Activated naive CD8-positive, alpha-beta T cell (primary cell): ENCODE data around the gene PRKAB1.

ENCODE experiments used
- H3K27ac Mint-ChIP-seq: one replicate; pipeline ENCODE4 v1.8.0; 2021; ENCODE audit warnings: mixed read lengths
- H3K27me3 Mint-ChIP-seq: one replicate; pipeline ENCODE4 v1.8.0; 2021; ENCODE audit warnings: mixed read lengths
- H3K36me3 Mint-ChIP-seq: one replicate; pipeline ENCODE4 v1.8.0; 2021; ENCODE audit warnings: mixed read lengths
- H3K4me1 Mint-ChIP-seq: one replicate; pipeline ENCODE4 v1.8.0; 2021; ENCODE audit warnings: low read depth, mixed read lengths
- H3K4me3 Mint-ChIP-seq: one replicate; pipeline ENCODE4 v1.8.0; 2021; ENCODE audit warnings: mild to moderate bottlenecking, mixed read lengths
- H3K9me3 Mint-ChIP-seq: one replicate; pipeline ENCODE4 v1.8.0; 2021; ENCODE audit warnings: low read depth, mixed read lengths

The PRKAB1 gene

GRCh38 chr12:119672194-119672593 is 4.3 kb downstream of the PRKAB1 start:
- no peaks in the 10 kb centered on the region for H3K27me3 Mint-ChIP-seq
- H3K36me3 Mint-ChIP-seq: peaks cover 8% of the 10 kb centered on the region
- peak overlapping the region; percentile 79 for H3K27ac Mint-ChIP-seq
- H3K9me3 Mint-ChIP-seq: no peaks in the 10 kb centered on the region
- H3K4me1 Mint-ChIP-seq: peaks cover 55% of the 10 kb centered on the region
- no peak overlapping the region for H3K4me3 Mint-ChIP-seq

GRCh38 chr12:119673634-119674033 is 5.7 kb downstream of the PRKAB1 start:
- no peaks in the 10 kb centered on the region for H3K9me3 Mint-ChIP-seq
- H3K36me3 Mint-ChIP-seq: peaks cover 8% of the 10 kb centered on the region
- no peaks in the 10 kb centered on the region for H3K27me3 Mint-ChIP-seq
- H3K27ac Mint-ChIP-seq: peak overlapping the region; percentile 79
- H3K4me1 Mint-ChIP-seq: peaks cover 47% of the 10 kb centered on the region
- H3K4me3 Mint-ChIP-seq: peak overlapping the region; percentile 38

- Mint-ChIP-seq H3K36me3 (peaks cover 8% of the 10 kb centered on the region), H3K9me3 (no peaks in the 10 kb centered on the region), H3K27ac (peak overlapping the region; percentile 79), H3K4me3 (no peak overlapping the region), H3K27me3 (no peaks in the 10 kb centered on the region), H3K4me1 (peaks cover 45% of the 10 kb centered on the region)
Observed at GRCh38 chr12:119674560-119674959, 6.6 kb downstream of the PRKAB1 start.

- H3K9me3 Mint-ChIP-seq: no peaks in the 10 kb centered on the region
- peaks cover 30% of the 10 kb centered on the region for H3K4me1 Mint-ChIP-seq
- H3K27me3 Mint-ChIP-seq: no peaks in the 10 kb centered on the region
- peak overlapping the region; percentile 28 for H3K27ac Mint-ChIP-seq
- H3K36me3 Mint-ChIP-seq: peaks cover 4% of the 10 kb centered on the region
- H3K4me3 Mint-ChIP-seq: no peak overlapping the region
Observed at GRCh38 chr12:119676022-119676421, 8.1 kb downstream of the PRKAB1 start.

- H3K36me3 Mint-ChIP-seq: peaks cover 4% of the 10 kb centered on the region
- peaks cover 25% of the 10 kb centered on the region for H3K4me1 Mint-ChIP-seq
- no peak overlapping the region for H3K4me3 Mint-ChIP-seq
- H3K27ac Mint-ChIP-seq: no peak overlapping the region
- H3K9me3 Mint-ChIP-seq: no peaks in the 10 kb centered on the region
- no peaks in the 10 kb centered on the region for H3K27me3 Mint-ChIP-seq
Observed at GRCh38 chr12:119676573-119676972, 8.6 kb downstream of the PRKAB1 start.

- H3K36me3 Mint-ChIP-seq: no peaks in the 10 kb centered on the region
Observed at GRCh38 chr12:119678459-119678858, 10.5 kb downstream of the PRKAB1 start.

GRCh38 chr12:119679081-119679480 is 11.1 kb downstream of the PRKAB1 start:
- Mint-ChIP-seq H3K27ac (no peak overlapping the region), H3K4me1 (peaks cover 10% of the 10 kb centered on the region), H3K9me3 (no peaks in the 10 kb centered on the region), H3K4me3 (no peak overlapping the region), H3K36me3 (no peaks in the 10 kb centered on the region), H3K27me3 (no peaks in the 10 kb centered on the region)

More at GRCh38 chr12:119678459-119678858, 10.5 kb downstream of the PRKAB1 start:
- Mint-ChIP-seq H3K27ac (no peak overlapping the region), H3K27me3 (no peaks in the 10 kb centered on the region), H3K9me3 (no peaks in the 10 kb centered on the region), H3K4me1 (peaks cover 15% of the 10 kb centered on the region), H3K4me3 (no peak overlapping the region)

- no peaks in the 10 kb centered on the region for H3K27me3 Mint-ChIP-seq
- H3K4me3 Mint-ChIP-seq: no peak overlapping the region
- no peaks in the 10 kb centered on the region for H3K9me3 Mint-ChIP-seq
- H3K36me3 Mint-ChIP-seq: no peaks in the 10 kb centered on the region
- no peak overlapping the region for H3K27ac Mint-ChIP-seq
- peaks cover 8% of the 10 kb centered on the region for H3K4me1 Mint-ChIP-seq
Observed at GRCh38 chr12:119679490-119679889, 11.6 kb downstream of the PRKAB1 start.

GRCh38 chr12:119681111-119681510 is 13.2 kb downstream of the PRKAB1 start:
- no peaks in the 10 kb centered on the region for H3K9me3 Mint-ChIP-seq
- no peaks in the 10 kb centered on the region for H3K36me3 Mint-ChIP-seq
- H3K27ac Mint-ChIP-seq: no peak overlapping the region
- H3K4me1 Mint-ChIP-seq: peaks cover 8% of the 10 kb centered on the region
- no peaks in the 10 kb centered on the region for H3K27me3 Mint-ChIP-seq
- H3K4me3 Mint-ChIP-seq: no peak overlapping the region

- Mint-ChIP-seq H3K9me3 (no peaks in the 10 kb centered on the region), H3K27ac (peak overlapping the region; percentile 61), H3K36me3 (no peaks in the 10 kb centered on the region), H3K4me1 (peaks cover 8% of the 10 kb centered on the region), H3K27me3 (no peaks in the 10 kb centered on the region), H3K4me3 (no peak overlapping the region)
Observed at GRCh38 chr12:119681728-119682638, 14.1 kb downstream of the PRKAB1 start.

GRCh38 chr12:119682639-119683252 is 14.8 kb downstream of the PRKAB1 start:
- H3K27ac Mint-ChIP-seq: peak overlapping the region; percentile 61
- H3K36me3 Mint-ChIP-seq: no peaks in the 10 kb centered on the region

GRCh38 chr12:119683413-119683812 is 15.5 kb downstream of the PRKAB1 start:
- Mint-ChIP-seq H3K4me3 (no peak overlapping the region), H3K36me3 (no peaks in the 10 kb centered on the region), H3K4me1 (peaks cover 8% of the 10 kb centered on the region), H3K27ac (no peak overlapping the region), H3K27me3 (no peaks in the 10 kb centered on the region), H3K9me3 (no peaks in the 10 kb centered on the region)

More at GRCh38 chr12:119682639-119683252, 14.8 kb downstream of the PRKAB1 start:
- H3K4me3 Mint-ChIP-seq: no peak overlapping the region
- no peaks in the 10 kb centered on the region for H3K9me3 Mint-ChIP-seq
- peaks cover 8% of the 10 kb centered on the region for H3K4me1 Mint-ChIP-seq
- no peaks in the 10 kb centered on the region for H3K27me3 Mint-ChIP-seq

GRCh38 chr12:119683816-119684215 is 15.9 kb downstream of the PRKAB1 start:
- H3K27ac Mint-ChIP-seq: no peak overlapping the region
- H3K27me3 Mint-ChIP-seq: no peaks in the 10 kb centered on the region
- no peaks in the 10 kb centered on the region for H3K36me3 Mint-ChIP-seq
- H3K4me3 Mint-ChIP-seq: no peak overlapping the region
- no peaks in the 10 kb centered on the region for H3K9me3 Mint-ChIP-seq
- H3K4me1 Mint-ChIP-seq: peaks cover 8% of the 10 kb centered on the region

- no peak overlapping the region for H3K4me3 Mint-ChIP-seq
- H3K27me3 Mint-ChIP-seq: no peaks in the 10 kb centered on the region
- peaks cover 8% of the 10 kb centered on the region for H3K4me1 Mint-ChIP-seq
- no peaks in the 10 kb centered on the region for H3K36me3 Mint-ChIP-seq
- no peak overlapping the region for H3K27ac Mint-ChIP-seq
- H3K9me3 Mint-ChIP-seq: no peaks in the 10 kb centered on the region
Observed at GRCh38 chr12:119684711-119685369, 16.9 kb downstream of the PRKAB1 start.

GRCh38 chr12:119685375-119685774 is 17.4 kb downstream of the PRKAB1 start:
- H3K9me3 Mint-ChIP-seq: no peaks in the 10 kb centered on the region
- H3K4me1 Mint-ChIP-seq: peaks cover 8% of the 10 kb centered on the region
- no peak overlapping the region for H3K4me3 Mint-ChIP-seq
- H3K27ac Mint-ChIP-seq: no peak overlapping the region
- no peaks in the 10 kb centered on the region for H3K27me3 Mint-ChIP-seq
- no peaks in the 10 kb centered on the region for H3K36me3 Mint-ChIP-seq
